Measurements from ENCODE around the gene SH3RF2. TPM values are rescaled to one million over a fixed set of nuclear protein-coding genes. Genes with fewer than 3 reads are reported as not detected.

The SH3RF2 gene
- total and polyA plus RNA-seq, 2 of the 13 experiments (the other 11 are each of a cell fraction or from before 2014, with no cell fraction given), result 2.6 to 3.7 TPM

DNA sequence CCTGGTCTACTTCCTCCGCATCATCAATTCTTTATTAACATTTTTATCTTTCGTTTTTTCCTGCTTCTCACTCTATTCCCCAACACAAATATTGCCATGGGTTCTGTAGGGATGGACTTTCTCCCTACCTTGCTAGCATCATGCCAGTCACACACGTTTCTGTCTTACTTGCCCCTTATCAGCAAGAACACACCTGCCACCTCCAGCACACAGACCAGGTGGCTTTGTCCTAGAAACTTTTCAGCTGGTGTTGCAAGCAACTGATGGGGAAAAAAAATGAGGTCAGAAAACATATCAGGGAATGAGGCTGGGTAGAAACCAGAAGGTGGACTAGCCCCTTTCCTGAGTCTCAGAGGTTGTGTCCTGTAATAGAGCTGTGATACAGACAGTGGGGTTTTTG lies 5.8 kb downstream of the SH3RF2 start (continued):
- TF ChIP-seq, protein P1, sequence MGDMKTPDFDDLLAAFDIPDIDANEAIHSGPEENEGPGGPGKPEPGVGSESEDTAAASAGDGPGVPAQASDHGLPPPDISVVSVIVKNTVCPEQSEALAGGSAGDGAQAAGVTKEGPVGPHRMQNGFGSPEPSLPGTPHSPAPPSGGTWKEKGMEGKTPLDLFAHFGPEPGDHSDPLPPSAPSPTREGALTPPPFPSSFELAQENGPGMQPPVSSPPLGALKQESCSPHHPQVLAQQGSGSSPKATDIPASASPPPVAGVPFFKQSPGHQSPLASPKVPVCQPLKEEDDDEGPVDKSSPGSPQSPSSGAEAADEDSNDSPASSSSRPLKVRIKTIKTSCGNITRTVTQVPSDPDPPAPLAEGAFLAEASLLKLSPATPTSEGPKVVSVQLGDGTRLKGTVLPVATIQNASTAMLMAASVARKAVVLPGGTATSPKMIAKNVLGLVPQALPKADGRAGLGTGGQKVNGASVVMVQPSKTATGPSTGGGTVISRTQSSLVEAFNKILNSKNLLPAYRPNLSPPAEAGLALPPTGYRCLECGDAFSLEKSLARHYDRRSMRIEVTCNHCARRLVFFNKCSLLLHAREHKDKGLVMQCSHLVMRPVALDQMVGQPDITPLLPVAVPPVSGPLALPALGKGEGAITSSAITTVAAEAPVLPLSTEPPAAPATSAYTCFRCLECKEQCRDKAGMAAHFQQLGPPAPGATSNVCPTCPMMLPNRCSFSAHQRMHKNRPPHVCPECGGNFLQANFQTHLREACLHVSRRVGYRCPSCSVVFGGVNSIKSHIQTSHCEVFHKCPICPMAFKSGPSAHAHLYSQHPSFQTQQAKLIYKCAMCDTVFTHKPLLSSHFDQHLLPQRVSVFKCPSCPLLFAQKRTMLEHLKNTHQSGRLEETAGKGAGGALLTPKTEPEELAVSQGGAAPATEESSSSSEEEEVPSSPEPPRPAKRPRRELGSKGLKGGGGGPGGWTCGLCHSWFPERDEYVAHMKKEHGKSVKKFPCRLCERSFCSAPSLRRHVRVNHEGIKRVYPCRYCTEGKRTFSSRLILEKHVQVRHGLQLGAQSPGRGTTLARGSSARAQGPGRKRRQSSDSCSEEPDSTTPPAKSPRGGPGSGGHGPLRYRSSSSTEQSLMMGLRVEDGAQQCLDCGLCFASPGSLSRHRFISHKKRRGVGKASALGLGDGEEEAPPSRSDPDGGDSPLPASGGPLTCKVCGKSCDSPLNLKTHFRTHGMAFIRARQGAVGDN (CRISPR knock-in tag; IDR thresholded peaks at IDR 0.05), result no peak
- TF ChIP-seq ISX (CRISPR knock-in tag; conservative IDR thresholded peaks at IDR 0.05) (no peak), ZNF253 (CRISPR knock-in tag; IDR thresholded peaks at IDR 0.05; ENCODE audit: borderline replicate concordance) (no peak)
- TF ChIP-seq, protein P2, sequence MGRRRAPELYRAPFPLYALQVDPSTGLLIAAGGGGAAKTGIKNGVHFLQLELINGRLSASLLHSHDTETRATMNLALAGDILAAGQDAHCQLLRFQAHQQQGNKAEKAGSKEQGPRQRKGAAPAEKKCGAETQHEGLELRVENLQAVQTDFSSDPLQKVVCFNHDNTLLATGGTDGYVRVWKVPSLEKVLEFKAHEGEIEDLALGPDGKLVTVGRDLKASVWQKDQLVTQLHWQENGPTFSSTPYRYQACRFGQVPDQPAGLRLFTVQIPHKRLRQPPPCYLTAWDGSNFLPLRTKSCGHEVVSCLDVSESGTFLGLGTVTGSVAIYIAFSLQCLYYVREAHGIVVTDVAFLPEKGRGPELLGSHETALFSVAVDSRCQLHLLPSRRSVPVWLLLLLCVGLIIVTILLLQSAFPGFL (CRISPR knock-in tag; IDR thresholded peaks at IDR 0.05), result no peak

DNA sequence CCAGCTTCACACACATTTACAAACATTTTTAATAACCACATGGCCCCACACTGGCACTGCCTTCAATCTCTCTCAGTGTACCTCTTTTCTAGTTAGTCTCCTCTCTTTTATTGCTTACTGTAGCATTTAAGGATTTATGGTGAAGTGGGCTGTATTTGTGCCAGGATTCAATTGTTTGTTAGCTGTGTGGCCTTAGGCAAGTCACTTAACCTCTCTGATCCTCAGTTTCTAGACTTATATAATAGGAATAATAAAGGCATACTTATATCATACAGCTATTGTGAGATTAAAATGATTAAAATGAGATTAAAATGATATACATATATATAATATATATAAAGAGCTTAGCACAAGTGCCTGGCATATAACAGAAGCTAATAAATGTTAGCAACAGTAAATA lies 6.4 kb downstream of the SH3RF2 start:
- TF ChIP-seq MAFK (conservative IDR thresholded peaks at IDR 0.05 in 1 of 2, IDR thresholded peaks at IDR 0.05 in 1 of 2; ENCODE audit: low read length in 2 of 2), result peak; percentile 9 to 19; a peak in 1 of 4 replicates
- TF ChIP-seq, protein P3, sequence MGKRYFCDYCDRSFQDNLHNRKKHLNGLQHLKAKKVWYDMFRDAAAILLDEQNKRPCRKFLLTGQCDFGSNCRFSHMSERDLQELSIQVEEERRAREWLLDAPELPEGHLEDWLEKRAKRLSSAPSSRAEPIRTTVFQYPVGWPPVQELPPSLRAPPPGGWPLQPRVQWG (CRISPR knock-in tag; IDR thresholded peaks at IDR 0.05; ENCODE audit: borderline replicate concordance, low read depth), result no peak
- TF ChIP-seq, protein P2 (CRISPR knock-in tag; IDR thresholded peaks at IDR 0.05), result no peak
- TF ChIP-seq NR2F1 (CRISPR knock-in tag; IDR thresholded peaks at IDR 0.05), result no peak
- peak; percentile 49; the same call in 1 of the 2 replicates for TF ChIP-seq ZNF768 (CRISPR knock-in tag; IDR thresholded peaks at IDR 0.05)
- Histone ChIP-seq H3K9me3 (ENCODE audit: low read length) (no peaks in the 10 kb centered on the region), H3K4me2 (ENCODE audit: low read depth, low read length) (no peak overlapping the region), H3K9ac (ENCODE audit: insufficient read depth, low read depth, low read length) (no peak overlapping the region), H2AFZ (ENCODE audit: low read length) (no peak overlapping the region), H3K27me3 (ENCODE audit: control insufficient read depth in 1 of 2, insufficient read depth in 2 of 2, low read length in 2 of 2) (no peaks in the 10 kb centered on the region), H4K20me1 (ENCODE audit: insufficient read depth, low read length) (no peaks in the 10 kb centered on the region), H3K36me3 (replicated peaks in 1 of 2; ENCODE audit: control insufficient read depth in 1 of 2, insufficient read depth in 2 of 2, low read length in 2 of 2) (no peaks in the 10 kb centered on the region), H3K79me2 (ENCODE audit: insufficient read depth, low read length) (peaks cover 2% of the 10 kb centered on the region), H3K4me1 (ENCODE audit: insufficient read depth, low read length) (peaks cover 95% of the 10 kb centered on the region), H3K4me3 (replicated peaks in 1 of 3; ENCODE audit: insufficient read depth in 1 of 3, low read depth in 2 of 3, low read length in 3 of 3) (no peak overlapping the region), H3K27ac (ENCODE audit: extremely low read length, insufficient read depth, low read length) (no peak overlapping the region)
- POLR2A ChIA-PET, result no interaction called here
- in situ Hi-C loops (cut with HindIII; ENCODE audit: extremely low pct_ligation_motif_present, low pct_unique_long_range_greater_than_20kb), result no loop called here
- ATAC-seq (no peak), DNase-seq (ENCODE audit: low spot score) (no peak), FAIRE-seq (no peak)
- intact Hi-C loops (cut with micrococcal nuclease; ENCODE audit: unreplicated experiment), result no loop called here
- no TSS peak for BruUV-seq (replicated peaks)
- CTCF ChIA-PET (ENCODE audit: low intra/inter-chr PET ratio, low total read pairs), result no interaction called here
